B cell (primary cell): ENCODE results near the gene PLXNB2. TPM values are rescaled to one million over a fixed set of nuclear protein-coding genes. Genes with fewer than 3 reads are reported as not detected.

Experiments
- ATAC-seq: fragments of 200-7000 bp; cut with Tn5 transposase; one replicate; pipeline ENCODE4 v1.10.0; 2021; ENCODE audit warnings: low read depth, mild to moderate bottlenecking, moderate number of reproducible peaks, moderate library complexity
- CTCF ChIA-PET: fragments of 350-600 bp; sonication (Branson Sonifier 250); formaldehyde crosslinking; loops from one replicate; lab custom pipeline; 2021; ENCODE audit warnings: antibody characterized with exemption, inconsistent platforms; lab: Charles Lee
- POLR2A ChIA-PET: fragments of 350-600 bp; sonication (Branson Sonifier 250); formaldehyde crosslinking; loops from one replicate; lab custom pipeline; 2021; ENCODE audit warnings: antibody characterized with exemption; lab: Charles Lee
- DNase-seq: peaks from one replicate; pipeline ENCODE4 v3.0.0; 2013
- H2AFZ ChIP-seq: 2 replicates; pipeline ENCODE4 v1.6.1; 2012; ENCODE audit warnings: mild to moderate bottlenecking, low read depth, low read length; ENCODE audit not compliant: insufficient read depth, poor library complexity, severe bottlenecking
- H3K27ac ChIP-seq, 2 donors: 1 replicate in 1 of 2; 2 replicates in 1 of 2; pipeline ENCODE4 v1.5.1; 2012 to 2013; ENCODE audit warnings: low read length in 2 of 2, mild to moderate bottlenecking in 2 of 2, moderate library complexity in 1 of 2
- H3K27me3 ChIP-seq, 4 experiments: fragments of 200-600 bp in 1 of 4; sonication (generic) in 1 of 4; replicated peaks in 1 of 4; 1 replicate in 2 of 4; 2 replicates in 2 of 4; pipeline versions ENCODE4 v1.6.1 to v1.7.0; 2013 to 2016; ENCODE audit warnings: low read length in 3 of 4, mild to moderate bottlenecking in 2 of 4, mixed read lengths in 1 of 4, moderate library complexity in 1 of 4; ENCODE audit not compliant: insufficient read depth in 4 of 4, control insufficient read depth in 3 of 4; ENCODE audit errors: control extremely low read depth in 1 of 4
- H3K36me3 ChIP-seq, 2 experiments: replicated peaks in 1 of 2; 1 replicate in 1 of 2; 2 replicates in 1 of 2; pipeline versions ENCODE4 v1.6.1 to v1.7.1; 2013; ENCODE audit warnings: low read length in 1 of 2; ENCODE audit not compliant: insufficient read depth in 2 of 2, control insufficient read depth in 1 of 2; ENCODE audit errors: control extremely low read depth in 1 of 2, extremely low read depth in 1 of 2
- H3K4me1 ChIP-seq, 2 donors: fragments of 200-600 bp in 1 of 2; sonication (generic) in 1 of 2; 1 replicate in 1 of 2; 2 replicates in 1 of 2; pipeline versions ENCODE4 v1.5.1 to v1.6.1; 2013 to 2017; ENCODE audit warnings: low read length in 2 of 2; ENCODE audit not compliant: control insufficient read depth in 2 of 2, insufficient read depth in 2 of 2
- H3K4me2 ChIP-seq: replicated peaks from 2 replicates; pipeline ENCODE3; 2012; ENCODE audit warnings: mild to moderate bottlenecking, low read depth, low read length; ENCODE audit not compliant: poor library complexity, severe bottlenecking
- H3K4me3 ChIP-seq, 5 experiments: fragments of 200-600 bp in 1 of 5; sonication (generic) in 1 of 5; 1 replicate in 3 of 5; 2 replicates in 2 of 5; pipeline versions ENCODE4 v1.5.1 to v1.7.0; 2011 to 2016; ENCODE audit warnings: low read length in 4 of 5, mild to moderate bottlenecking in 4 of 5, low read depth in 2 of 5, control low read depth in 1 of 5, moderate library complexity in 1 of 5; ENCODE audit not compliant: insufficient read depth in 1 of 5; ENCODE audit errors: control extremely low read depth in 1 of 5, extremely low read depth in 1 of 5
- H3K79me2 ChIP-seq: fragments of 200-600 bp; sonication (generic); one replicate; pipeline ENCODE4 v1.6.0; 2016; ENCODE audit warnings: low read length; ENCODE audit not compliant: control insufficient read depth, insufficient read depth
- H3K9ac ChIP-seq: fragments of 200-600 bp; sonication (generic); 2 replicates; pipeline ENCODE4 v1.6.1; 2017; ENCODE audit warnings: mild to moderate bottlenecking, low read length, moderate library complexity
- H3K9me3 ChIP-seq, 3 donors: one replicate each; pipeline versions ENCODE4 v1.6.1 to v1.7.1; 2013; ENCODE audit warnings: low read length in 2 of 3; ENCODE audit not compliant: control insufficient read depth in 2 of 3, insufficient read depth in 1 of 3; ENCODE audit errors: control extremely low read depth in 1 of 3
- H4K20me1 ChIP-seq: 2 replicates; pipeline ENCODE4 v1.6.0; 2012; ENCODE audit warnings: mild to moderate bottlenecking, low read length; ENCODE audit not compliant: insufficient read depth, control insufficient read depth, poor library complexity, severe bottlenecking
- H3K27ac Mint-ChIP-seq: one replicate; pipeline ENCODE4 v1.8.0; 2021; ENCODE audit warnings: mixed read lengths
- H3K27me3 Mint-ChIP-seq: one replicate; pipeline ENCODE4 v1.8.0; 2021; ENCODE audit warnings: mixed read lengths
- H3K4me1 Mint-ChIP-seq: one replicate; pipeline ENCODE4 v1.8.0; 2021; ENCODE audit warnings: mixed read lengths
- H3K4me3 Mint-ChIP-seq: one replicate; pipeline ENCODE4 v1.8.0; 2021; ENCODE audit warnings: mixed read lengths
- H3K9me3 Mint-ChIP-seq: one replicate; pipeline ENCODE4 v1.8.0; 2022; ENCODE audit warnings: mixed read lengths; ENCODE audit not compliant: insufficient read depth
- CTCF ChIP-seq: fragments of 200-600 bp; IDR thresholded peaks from one replicate; pipeline ENCODE4 v1.8.0; 2022; ENCODE audit warnings: antibody characterized with exemption, mild to moderate bottlenecking
- EZH2 ChIP-seq: IDR thresholded peaks from 2 replicates; pipeline ENCODE4 v1.6.1; 2012; ENCODE audit warnings: borderline replicate concordance, low read depth, mild to moderate bottlenecking, moderate library complexity, low read length; ENCODE audit not compliant: insufficient read depth, poor library complexity, severe bottlenecking
- WGBS: methylation state at CpG from one replicate; pipeline ENCODE4 v1.1.5; 2013; ENCODE audit warnings: missing lambda C conversion rate; ENCODE audit not compliant: insufficient coverage; 5-methylcytosine and 5-hydroxymethylcytosine counted together
- intact Hi-C: fragments of 100-400 bp; cut with micrococcal nuclease; formaldehyde crosslinking; loops from one replicate; pipeline ENCODE4 v1.10.0; 2022
- polyA plus RNA-seq: library from polyadenylated mRNA; depleted of rRNA; stranded (reverse); fragments of >200 nt; gene quantifications from 2 replicates; pipeline ENCODE4 v1.2.3, GENCODE V29; 2012
- total RNA-seq, 2 donors: library from RNA; stranded (reverse); fragments of 120-200 nt in 1 of 2; gene quantifications; 1 replicate in 1 of 2; 2 replicates in 1 of 2; pipeline versions ENCODE4 v1.2.3 to v1.2.4, GENCODE V29; 2013 to 2022

Gene PLXNB2
- total and polyA plus RNA-seq, 2 donors (not counting 1 experiment from before 2014, with no cell fraction given), result 5.2 to 31.4 TPM

- Mint-ChIP-seq H3K9me3 (no peaks in the 10 kb centered on the region), H3K27me3 (no peaks in the 10 kb centered on the region), H3K27ac (peak overlapping the region; percentile 99), H3K4me3 (peak overlapping the region; percentile 96), H3K4me1 (peaks cover 45% of the 10 kb centered on the region)
- Histone ChIP-seq H3K4me1 (peaks cover 41 to 75% of the 10 kb centered on the region in 2 donors), H3K4me3 (peak overlapping the region; percentile 35 to 99 (median 90)), H2AFZ (peak overlapping the region; percentile 85), H3K36me3 (peaks cover 0 to 29% of the 10 kb centered on the region in 2 experiments), H3K9ac (peak overlapping the region; percentile 88), H4K20me1 (peaks cover 73% of the 10 kb centered on the region), H3K9me3 (no peaks in the 10 kb centered on the region), H3K4me2 (peak overlapping the region; percentile 93), H3K27me3 (no peaks in the 10 kb centered on the region), H3K27ac (peak overlapping the region; percentile 91 to 96), H3K79me2 (peaks cover 72% of the 10 kb centered on the region)
- intact Hi-C loops, result loop anchor here (1.0 to 2.0 kb wide), 5 partner anchors 25 to 375 kb away; partner anchors contain the start of genes MAPK11 and SCO2
- POLR2A ChIA-PET, result interaction anchor here (1.6 kb wide), 1 partner anchor 55 kb away, joined by 8 read pairs; no protein-coding TSS in a partner anchor
- 21% methylated on average over 44 of the region's 53 CpGs for WGBS
- TF ChIP-seq CTCF (no peak), EZH2 (no peak)
- no peak for DNase-seq
- peak; percentile 46 for ATAC-seq
- CTCF ChIA-PET, result interaction anchor here (1.1 to 2.9 kb wide), 3 partner anchors 97 to 376 kb away, joined by 4 to 16 read pairs (median 7); partner anchors contain the start of gene SCO2
Observed at GRCh38 chr22:50245214-50246072, 62.0 kb downstream of the PLXNB2 start.
